Ishikawa (cell line): ENCODE measurements around the gene AUTS2.

Source experiments
- CEBPB ChIP-seq: IDR thresholded peaks from 2 replicates; pipeline ENCODE4 v1.6.1; 2012
- EP300 ChIP-seq: IDR thresholded peaks from 2 replicates; pipeline ENCODE4 v1.6.1; 2012; ENCODE audit warnings: borderline replicate concordance
- TAF1 ChIP-seq: IDR thresholded peaks from 2 replicates; pipeline ENCODE4 v1.6.1; 2012; ENCODE audit warnings: low read depth, mild to moderate bottlenecking
- TF ChIP-seq, protein P1 (sequence below): IDR thresholded peaks from 2 replicates; pipeline ENCODE4 v1.6.1; 2012
- TF ChIP-seq, protein P2 (sequence below): IDR thresholded peaks from 2 replicates; pipeline ENCODE4 v1.6.1; 2012
- TF ChIP-seq, protein P3 (sequence below): IDR thresholded peaks from 2 replicates; pipeline ENCODE4 v1.6.1; 2012; ENCODE audit warnings: low read depth, mild to moderate bottlenecking

DNA sequence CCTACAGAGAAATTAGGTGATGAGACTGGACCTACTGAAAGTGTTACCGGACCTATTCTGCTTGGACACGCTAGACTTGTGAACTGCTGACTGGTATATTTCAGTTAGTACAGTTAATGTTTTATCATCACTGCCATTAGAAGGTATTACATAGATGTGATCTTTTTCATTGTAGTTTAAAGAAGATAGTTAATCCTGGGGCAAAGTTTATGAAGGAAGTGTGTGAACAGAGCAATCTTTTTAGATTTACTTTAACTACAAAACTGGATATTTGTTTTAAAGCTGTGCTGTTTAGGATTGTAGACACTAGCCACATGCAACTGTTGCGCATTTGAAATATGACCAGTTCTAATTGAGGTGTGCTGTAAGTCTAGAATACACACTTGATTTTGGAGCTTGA lies 446.7 kb downstream of the AUTS2 start:
- TF ChIP-seq, protein P1, sequence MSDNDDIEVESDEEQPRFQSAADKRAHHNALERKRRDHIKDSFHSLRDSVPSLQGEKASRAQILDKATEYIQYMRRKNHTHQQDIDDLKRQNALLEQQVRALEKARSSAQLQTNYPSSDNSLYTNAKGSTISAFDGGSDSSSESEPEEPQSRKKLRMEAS = no peak
- TF ChIP-seq, protein P2, sequence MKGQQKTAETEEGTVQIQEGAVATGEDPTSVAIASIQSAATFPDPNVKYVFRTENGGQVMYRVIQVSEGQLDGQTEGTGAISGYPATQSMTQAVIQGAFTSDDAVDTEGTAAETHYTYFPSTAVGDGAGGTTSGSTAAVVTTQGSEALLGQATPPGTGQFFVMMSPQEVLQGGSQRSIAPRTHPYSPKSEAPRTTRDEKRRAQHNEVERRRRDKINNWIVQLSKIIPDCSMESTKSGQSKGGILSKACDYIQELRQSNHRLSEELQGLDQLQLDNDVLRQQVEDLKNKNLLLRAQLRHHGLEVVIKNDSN = no peak
- TF ChIP-seq, protein P3, sequence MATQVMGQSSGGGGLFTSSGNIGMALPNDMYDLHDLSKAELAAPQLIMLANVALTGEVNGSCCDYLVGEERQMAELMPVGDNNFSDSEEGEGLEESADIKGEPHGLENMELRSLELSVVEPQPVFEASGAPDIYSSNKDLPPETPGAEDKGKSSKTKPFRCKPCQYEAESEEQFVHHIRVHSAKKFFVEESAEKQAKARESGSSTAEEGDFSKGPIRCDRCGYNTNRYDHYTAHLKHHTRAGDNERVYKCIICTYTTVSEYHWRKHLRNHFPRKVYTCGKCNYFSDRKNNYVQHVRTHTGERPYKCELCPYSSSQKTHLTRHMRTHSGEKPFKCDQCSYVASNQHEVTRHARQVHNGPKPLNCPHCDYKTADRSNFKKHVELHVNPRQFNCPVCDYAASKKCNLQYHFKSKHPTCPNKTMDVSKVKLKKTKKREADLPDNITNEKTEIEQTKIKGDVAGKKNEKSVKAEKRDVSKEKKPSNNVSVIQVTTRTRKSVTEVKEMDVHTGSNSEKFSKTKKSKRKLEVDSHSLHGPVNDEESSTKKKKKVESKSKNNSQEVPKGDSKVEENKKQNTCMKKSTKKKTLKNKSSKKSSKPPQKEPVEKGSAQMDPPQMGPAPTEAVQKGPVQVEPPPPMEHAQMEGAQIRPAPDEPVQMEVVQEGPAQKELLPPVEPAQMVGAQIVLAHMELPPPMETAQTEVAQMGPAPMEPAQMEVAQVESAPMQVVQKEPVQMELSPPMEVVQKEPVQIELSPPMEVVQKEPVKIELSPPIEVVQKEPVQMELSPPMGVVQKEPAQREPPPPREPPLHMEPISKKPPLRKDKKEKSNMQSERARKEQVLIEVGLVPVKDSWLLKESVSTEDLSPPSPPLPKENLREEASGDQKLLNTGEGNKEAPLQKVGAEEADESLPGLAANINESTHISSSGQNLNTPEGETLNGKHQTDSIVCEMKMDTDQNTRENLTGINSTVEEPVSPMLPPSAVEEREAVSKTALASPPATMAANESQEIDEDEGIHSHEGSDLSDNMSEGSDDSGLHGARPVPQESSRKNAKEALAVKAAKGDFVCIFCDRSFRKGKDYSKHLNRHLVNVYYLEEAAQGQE = no peak
- no peak for TF ChIP-seq TAF1
- no peak for TF ChIP-seq CEBPB
- no peak for TF ChIP-seq EP300
